ENCODE measurements around the gene GPR158.

Gene GPR158

DNA sequence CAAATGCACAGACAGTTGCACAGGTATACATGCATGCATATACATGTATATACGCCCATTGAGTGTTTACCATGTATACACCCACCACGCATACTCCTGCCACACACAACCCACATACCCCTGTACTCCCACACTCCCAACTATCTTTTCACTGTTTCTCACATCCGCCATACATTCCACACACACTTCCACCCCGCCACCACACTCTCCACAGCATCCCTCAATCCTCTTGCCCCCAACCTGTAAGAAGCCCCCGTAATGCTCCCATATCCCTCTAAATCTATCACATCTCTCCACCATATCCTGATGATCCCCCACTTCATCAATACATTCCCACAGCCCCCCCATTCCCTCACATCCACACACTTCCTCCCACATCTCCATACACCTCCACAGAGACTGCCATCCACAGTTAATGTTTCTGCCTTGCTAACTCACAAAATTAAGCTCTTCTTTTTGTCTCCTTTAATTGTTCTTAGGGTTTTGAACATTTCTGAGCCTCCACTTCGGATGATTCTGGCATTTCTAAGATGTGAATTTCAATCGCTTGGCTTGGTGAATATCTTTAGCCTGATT, 47.4 kb downstream of the GPR158 start:
- CTCF ChIA-PET, result no interaction called here

DNA sequence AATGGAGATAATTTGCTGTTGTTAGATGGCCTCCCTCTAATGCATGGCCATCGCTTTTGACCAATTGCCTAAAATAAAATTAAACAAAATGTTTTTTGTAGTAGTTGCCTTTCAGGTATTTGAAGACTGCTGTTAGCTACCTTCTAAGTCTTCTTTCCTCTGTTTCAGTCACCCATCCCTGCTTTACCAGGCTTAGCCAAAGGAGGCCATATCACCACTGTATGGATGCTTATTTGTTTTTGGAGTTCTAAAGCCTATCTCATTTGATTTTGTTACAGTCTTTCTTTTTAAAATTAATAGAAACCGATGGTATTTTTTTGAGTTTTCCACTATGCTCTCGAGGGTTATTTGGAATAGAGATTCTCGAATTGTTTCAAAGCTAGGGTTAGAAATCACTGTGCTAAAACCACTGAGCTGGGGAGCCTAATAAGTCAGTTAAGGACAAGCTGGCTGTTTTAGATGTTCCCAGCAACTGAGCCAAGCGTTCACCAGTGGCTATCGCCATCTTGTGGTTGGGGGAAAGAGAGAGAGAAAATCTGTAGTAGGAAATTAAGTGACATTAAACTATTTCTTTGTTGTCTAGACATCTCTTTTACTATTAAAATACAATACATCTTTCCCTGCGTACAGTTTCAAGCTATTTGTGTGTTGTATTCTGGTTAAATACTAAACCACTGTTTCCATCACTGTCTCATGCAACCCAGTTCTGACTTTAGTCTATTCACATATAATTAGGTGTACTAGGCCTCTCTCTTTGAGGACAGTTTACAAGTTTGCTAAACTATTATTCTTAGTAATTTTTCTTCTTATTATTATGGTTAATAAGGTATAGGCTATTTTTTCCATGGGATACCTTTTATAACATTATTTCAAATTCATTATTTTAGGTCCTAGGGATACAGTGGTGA, 52.2 kb downstream of the GPR158 start:
- ChIA-PET POLR2A (no interaction called here), CTCF (interaction anchor here (0.9 to 2.4 kb wide), 5 partner anchors 12 to 584 kb away, joined by 3 to 24 read pairs (median 3); no protein-coding TSS in a partner anchor)

More for the DNA sequence above, 47.4 kb downstream of the GPR158 start:
- POLR2A ChIA-PET, result no interaction called here
- H3K4me3 ChIP-seq (ENCODE audit: low read depth, low read length), result no peak overlapping the region
- TF ChIP-seq, protein P1, sequence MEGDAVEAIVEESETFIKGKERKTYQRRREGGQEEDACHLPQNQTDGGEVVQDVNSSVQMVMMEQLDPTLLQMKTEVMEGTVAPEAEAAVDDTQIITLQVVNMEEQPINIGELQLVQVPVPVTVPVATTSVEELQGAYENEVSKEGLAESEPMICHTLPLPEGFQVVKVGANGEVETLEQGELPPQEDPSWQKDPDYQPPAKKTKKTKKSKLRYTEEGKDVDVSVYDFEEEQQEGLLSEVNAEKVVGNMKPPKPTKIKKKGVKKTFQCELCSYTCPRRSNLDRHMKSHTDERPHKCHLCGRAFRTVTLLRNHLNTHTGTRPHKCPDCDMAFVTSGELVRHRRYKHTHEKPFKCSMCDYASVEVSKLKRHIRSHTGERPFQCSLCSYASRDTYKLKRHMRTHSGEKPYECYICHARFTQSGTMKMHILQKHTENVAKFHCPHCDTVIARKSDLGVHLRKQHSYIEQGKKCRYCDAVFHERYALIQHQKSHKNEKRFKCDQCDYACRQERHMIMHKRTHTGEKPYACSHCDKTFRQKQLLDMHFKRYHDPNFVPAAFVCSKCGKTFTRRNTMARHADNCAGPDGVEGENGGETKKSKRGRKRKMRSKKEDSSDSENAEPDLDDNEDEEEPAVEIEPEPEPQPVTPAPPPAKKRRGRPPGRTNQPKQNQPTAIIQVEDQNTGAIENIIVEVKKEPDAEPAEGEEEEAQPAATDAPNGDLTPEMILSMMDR (IDR thresholded peaks at IDR 0.05; ENCODE audit: insufficient read depth, low read length, missing control alignments), result no peak
- DNase-seq (ENCODE audit: low read depth, low spot score), result no peak

DNA sequence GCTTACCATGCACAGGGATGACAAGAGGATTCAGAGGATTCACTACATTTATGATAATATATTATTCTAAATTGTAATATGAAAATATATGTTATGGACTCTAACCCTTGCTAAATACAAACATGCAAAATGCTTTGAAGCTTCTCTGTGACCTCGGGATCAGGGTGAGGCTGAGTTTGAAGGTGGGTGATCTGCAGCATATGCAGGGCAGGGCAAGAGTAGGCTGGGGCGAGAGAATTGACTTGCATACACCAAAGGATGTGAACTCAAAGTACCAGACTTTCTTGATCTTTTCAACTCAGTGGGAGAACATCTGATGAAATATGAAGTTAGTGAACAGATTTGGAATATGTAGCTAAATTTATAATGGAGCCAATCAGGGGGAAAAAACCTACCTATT, 57.0 kb downstream of the GPR158 start:
- CTCF ChIA-PET, result interaction anchor here (1.1 to 1.2 kb wide), 2 partner anchors 118 to 137 kb away, joined by 3 to 5 read pairs; no protein-coding TSS in a partner anchor
- H3K4me3 ChIP-seq (ENCODE audit: low read depth, low read length), result no peak overlapping the region
- TF ChIP-seq, protein P1 (IDR thresholded peaks at IDR 0.05; ENCODE audit: insufficient read depth, low read length, missing control alignments), result no peak
- DNase-seq (ENCODE audit: low read depth, low spot score), result no peak
- POLR2A ChIA-PET, result no interaction called here

More for the DNA sequence above, 52.2 kb downstream of the GPR158 start:
- TF ChIP-seq, protein P1 (IDR thresholded peaks at IDR 0.05; ENCODE audit: insufficient read depth, low read length, missing control alignments), result peak; percentile 45
- no peak for DNase-seq (ENCODE audit: low read depth, low spot score)
- no peak overlapping the region for H3K4me3 ChIP-seq (ENCODE audit: low read depth, low read length)

DNA sequence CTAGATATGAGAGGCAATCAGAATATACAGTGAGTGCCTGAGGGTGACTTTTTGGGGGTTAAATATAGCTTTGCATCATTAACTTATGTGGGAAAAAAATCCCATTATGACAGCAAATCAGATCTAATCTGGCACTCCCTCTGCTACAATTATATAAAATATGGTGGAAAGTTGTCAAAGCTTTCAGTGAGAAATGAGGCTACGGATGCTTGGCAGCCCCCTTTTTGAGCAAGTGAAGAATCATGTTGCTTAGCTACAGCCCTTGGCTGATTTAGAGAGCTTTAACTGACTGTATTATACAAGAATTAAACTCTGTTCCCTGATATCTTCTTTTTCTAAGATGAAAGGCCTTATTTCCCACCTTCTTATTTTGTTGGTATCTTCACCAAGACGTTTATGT, 57.4 kb downstream of the GPR158 start:
- H3K4me3 ChIP-seq (ENCODE audit: low read depth, low read length), result no peak overlapping the region
- ChIA-PET POLR2A (no interaction called here), CTCF (interaction anchor here (1.1 to 1.2 kb wide), 2 partner anchors 119 to 137 kb away, joined by 3 to 5 read pairs; no protein-coding TSS in a partner anchor)
- TF ChIP-seq, protein P1 (IDR thresholded peaks at IDR 0.05; ENCODE audit: insufficient read depth, low read length, missing control alignments), result no peak
- DNase-seq (ENCODE audit: low read depth, low spot score), result no peak

DNA sequence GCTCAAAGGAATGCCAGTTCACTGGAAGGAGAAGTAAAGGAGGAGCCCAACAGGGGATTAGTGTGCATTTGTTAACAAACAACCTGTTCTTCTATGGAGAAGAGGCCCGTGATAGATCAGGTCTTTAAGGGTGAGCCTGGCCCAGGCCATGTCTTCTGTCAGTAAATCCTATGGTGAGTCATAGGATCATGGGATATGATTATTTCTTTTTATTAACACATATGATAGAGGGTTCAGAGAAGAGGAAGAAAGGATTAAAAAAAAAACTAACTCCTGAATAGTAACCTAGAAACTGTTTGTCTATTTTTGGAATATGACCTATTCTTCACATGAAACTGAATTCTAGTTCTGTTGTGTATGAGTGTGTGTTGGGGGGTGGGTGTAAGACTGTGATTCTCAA, 70.4 kb downstream of the GPR158 start:
- ChIA-PET POLR2A (no interaction called here), CTCF (no interaction called here)
- no peak overlapping the region for H3K4me3 ChIP-seq (ENCODE audit: low read depth, low read length)
- no peak for DNase-seq (ENCODE audit: low read depth, low spot score)
- TF ChIP-seq, protein P1 (IDR thresholded peaks at IDR 0.05; ENCODE audit: insufficient read depth, low read length, missing control alignments), result no peak

DNA sequence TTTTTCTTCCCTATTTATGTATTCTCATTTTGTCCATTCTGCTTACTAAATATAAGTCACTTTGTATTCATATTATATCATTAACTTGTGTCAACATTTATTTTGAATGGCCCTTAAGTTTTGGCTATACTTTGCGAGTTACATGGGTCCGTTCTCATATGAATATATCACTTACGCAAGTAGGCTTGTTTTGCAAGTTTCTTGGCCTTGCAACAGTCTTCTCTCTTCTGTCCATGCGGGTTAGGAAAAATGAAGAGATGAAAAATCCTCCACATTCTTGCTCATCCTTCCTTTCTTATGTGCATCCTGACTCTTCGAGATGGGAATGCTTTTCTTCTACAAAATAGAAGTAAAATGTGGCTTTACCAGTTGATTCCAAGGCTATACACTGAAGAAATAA, 82.8 kb downstream of the GPR158 start:
- POLR2A ChIA-PET, result no interaction called here
- CTCF ChIA-PET, result no interaction called here
- no peak for DNase-seq (ENCODE audit: low read depth, low spot score)
- H3K4me3 ChIP-seq (ENCODE audit: low read depth, low read length), result no peak overlapping the region
- TF ChIP-seq, protein P1 (IDR thresholded peaks at IDR 0.05; ENCODE audit: insufficient read depth, low read length, missing control alignments), result no peak

Data from AG04449 (cell line).